ENCODE data around the gene FREY1.

DNA sequence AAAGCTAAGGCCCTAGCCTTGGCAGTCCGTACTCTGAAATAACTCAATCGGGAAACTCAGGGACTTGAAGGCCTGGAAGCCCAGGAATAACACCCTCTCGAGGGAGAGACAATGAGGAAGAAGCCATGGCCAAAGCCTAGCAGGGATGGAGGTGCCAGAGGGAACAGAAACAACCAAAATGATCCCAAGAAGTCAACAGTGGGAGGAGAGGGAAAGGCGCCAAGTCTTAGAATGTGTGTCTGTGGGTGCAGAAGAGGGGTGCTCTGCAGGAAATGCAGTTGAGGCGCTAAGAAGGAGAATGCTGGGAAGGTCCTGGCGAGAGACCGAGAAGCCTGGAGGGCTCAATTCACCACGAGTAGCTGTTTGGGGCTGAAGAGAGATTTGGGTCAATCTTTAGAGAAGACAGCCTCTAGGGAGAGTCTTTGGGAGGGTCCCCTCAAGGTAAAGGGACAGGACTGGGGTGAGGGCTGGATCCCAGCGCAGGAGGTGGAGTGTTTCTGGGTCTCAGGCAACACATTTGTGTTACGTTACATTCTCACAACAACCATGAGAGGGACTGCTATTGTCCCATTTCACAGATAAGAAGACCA is 22.4 kb downstream of the FREY1 start:
- TF ChIP-seq POLR2A (IDR thresholded peaks at IDR 0.05; ENCODE audit: low read length) (no peak), GATA1 (IDR thresholded peaks at IDR 0.05; ENCODE audit: low read depth, low read length) (no peak)

Data from erythroblast (primary cell).